GM12874 (cell line): ENCODE measurements around the gene KLHL24.
A peak's percentile ranks its signal among the peaks of the same experiment; 100 is the strongest.

Experiments
- TF ChIP-seq, protein P1 (sequence below): IDR thresholded peaks from 2 replicates; pipeline ENCODE4 v1.5.1; 2011; ENCODE audit warnings: low read depth, mild to moderate bottlenecking, control low read depth, low read length, moderate library complexity; ENCODE audit not compliant: insufficient read depth

The KLHL24 gene, protein sequence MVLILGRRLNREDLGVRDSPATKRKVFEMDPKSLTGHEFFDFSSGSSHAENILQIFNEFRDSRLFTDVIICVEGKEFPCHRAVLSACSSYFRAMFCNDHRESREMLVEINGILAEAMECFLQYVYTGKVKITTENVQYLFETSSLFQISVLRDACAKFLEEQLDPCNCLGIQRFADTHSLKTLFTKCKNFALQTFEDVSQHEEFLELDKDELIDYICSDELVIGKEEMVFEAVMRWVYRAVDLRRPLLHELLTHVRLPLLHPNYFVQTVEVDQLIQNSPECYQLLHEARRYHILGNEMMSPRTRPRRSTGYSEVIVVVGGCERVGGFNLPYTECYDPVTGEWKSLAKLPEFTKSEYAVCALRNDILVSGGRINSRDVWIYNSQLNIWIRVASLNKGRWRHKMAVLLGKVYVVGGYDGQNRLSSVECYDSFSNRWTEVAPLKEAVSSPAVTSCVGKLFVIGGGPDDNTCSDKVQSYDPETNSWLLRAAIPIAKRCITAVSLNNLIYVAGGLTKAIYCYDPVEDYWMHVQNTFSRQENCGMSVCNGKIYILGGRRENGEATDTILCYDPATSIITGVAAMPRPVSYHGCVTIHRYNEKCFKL

DNA sequence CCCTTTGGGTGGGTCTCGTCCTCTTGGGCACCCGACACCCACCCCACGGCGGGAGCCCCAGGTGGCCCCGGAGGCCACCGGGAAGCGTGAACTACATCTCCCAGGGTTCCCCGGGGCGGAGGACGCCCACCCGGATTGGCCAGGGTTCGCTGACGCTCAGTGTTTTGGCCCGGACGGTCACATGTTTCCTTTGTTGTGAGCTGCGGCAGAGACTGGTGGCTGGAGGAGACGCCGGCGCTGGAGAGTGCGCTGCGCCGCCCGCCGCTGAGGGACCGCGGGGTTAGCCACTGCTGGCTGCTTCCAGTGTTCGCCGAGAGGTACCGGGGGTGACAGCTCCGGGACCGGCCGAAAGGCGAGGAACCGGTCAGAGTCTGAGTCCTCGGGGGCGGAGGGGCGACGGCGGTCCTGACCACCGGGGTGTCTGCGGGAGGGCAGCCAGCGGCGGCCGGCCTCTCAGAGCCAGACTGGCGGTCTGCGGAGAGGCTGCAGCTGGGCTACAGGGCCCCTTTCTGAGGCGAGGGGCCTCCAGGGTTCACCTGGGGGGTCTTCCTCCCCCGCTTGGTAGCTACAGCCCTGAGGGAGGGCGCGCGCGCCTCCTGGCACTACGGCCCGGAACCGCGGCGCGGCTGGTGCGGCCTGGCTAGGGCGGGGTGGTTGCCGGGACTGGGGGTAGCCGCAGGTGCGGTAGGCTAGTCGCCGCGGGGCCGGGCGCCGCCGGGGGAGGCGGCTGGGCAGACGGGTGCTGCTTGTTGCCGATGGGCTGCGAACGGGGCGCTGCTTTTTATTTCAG is at the start of gene KLHL24:
Gene KLHL24, plus strand, starts transcription at position 193 of the 790 bp plus-strand sequence. CDS start 14,734 bp downstream, outside the sequence.
- TF ChIP-seq, protein P1, sequence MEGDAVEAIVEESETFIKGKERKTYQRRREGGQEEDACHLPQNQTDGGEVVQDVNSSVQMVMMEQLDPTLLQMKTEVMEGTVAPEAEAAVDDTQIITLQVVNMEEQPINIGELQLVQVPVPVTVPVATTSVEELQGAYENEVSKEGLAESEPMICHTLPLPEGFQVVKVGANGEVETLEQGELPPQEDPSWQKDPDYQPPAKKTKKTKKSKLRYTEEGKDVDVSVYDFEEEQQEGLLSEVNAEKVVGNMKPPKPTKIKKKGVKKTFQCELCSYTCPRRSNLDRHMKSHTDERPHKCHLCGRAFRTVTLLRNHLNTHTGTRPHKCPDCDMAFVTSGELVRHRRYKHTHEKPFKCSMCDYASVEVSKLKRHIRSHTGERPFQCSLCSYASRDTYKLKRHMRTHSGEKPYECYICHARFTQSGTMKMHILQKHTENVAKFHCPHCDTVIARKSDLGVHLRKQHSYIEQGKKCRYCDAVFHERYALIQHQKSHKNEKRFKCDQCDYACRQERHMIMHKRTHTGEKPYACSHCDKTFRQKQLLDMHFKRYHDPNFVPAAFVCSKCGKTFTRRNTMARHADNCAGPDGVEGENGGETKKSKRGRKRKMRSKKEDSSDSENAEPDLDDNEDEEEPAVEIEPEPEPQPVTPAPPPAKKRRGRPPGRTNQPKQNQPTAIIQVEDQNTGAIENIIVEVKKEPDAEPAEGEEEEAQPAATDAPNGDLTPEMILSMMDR: no peak

DNA sequence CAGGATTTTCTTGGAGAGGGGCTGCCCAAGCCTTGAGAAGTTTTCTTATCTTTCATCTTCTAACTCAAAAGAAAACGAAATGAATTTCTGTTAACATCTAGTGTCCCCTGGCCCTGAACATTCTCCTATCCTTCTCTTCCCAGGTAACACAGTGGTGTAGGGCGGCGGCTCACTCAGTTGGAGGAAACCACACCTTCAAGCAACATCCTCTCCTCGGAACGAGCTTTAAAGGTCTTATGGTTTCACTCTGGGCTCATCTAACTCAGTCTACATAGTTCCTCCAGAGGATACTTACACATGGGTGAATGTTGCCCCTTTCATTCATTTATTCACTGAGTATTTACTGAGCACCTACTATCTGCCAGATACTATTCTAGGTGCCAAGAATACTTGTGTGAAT is 48.9 kb upstream of the KLHL24 start:
- TF ChIP-seq, protein P1: no peak

DNA sequence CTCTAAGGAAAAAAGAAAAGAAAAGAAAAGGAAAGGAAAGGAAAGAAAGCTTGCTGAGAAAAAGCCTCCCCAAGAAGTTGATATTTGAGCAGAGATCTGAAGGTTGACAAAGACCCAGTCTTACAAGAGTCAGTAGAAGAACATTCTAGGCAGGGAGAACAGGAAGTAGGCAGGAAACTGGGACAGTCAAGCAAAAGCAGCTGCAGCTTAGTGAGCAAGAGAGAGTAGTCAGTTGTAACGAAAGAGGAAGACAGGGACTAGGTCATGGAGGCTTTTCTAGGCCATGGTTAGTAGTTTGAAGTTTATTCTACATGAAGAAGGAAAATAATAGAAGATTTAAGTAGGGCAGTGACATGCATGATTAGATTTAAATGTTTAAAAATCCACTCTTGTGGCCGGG is 48.1 kb upstream of the KLHL24 start:
- TF ChIP-seq, protein P1: no peak

DNA sequence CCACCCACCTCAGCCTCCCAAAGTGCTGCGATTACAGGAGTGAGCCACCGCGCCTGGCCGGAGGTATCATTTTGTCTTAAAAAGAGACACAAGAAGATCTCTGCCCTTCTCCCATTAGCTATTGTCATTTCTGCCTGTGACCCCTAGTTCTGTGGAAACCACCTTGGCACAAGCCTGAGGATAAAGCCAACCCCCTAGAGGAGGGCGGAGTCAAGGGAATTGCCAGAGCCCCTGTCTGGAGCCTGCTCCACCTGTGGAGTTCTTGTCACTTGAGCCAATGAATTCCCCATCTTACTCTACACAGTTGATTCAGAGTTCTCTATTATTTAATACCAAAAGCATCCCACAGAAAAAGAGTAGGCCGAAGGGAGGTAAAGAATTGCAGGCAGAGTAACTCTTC is 45.0 kb upstream of the KLHL24 start:
- TF ChIP-seq, protein P1: no peak

DNA sequence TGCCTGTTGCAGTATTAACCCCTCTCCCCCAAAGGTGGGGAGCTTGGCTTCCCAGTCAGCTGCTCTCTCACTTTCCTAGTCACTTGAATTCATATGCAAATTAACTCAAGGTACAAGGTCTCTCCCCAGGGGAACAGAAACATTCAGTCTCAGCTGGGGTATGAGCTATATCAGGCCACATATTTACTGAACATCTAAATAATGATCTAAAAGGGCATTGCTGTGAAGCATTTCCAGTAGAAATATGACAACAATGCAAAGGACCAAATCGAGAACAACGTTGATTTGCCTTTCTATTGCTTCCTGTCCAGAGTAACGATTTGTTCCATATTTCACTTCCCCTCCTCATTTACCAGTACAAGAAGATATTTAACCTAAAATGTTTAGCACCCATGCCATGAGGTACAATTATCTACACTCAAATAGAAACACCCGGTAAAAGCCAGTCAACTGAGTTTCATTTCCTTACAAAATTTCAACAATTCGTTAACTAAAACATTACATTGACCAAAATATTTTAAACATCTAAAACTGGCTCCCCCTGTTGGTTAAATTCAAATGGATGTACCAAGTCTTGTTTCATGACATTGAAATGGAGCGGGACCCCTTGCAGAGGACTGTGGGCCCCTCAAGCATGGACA is 43.4 kb upstream of the KLHL24 start:
- TF ChIP-seq, protein P1: peak; percentile 27; the same call in 1 of the 2 replicates

DNA sequence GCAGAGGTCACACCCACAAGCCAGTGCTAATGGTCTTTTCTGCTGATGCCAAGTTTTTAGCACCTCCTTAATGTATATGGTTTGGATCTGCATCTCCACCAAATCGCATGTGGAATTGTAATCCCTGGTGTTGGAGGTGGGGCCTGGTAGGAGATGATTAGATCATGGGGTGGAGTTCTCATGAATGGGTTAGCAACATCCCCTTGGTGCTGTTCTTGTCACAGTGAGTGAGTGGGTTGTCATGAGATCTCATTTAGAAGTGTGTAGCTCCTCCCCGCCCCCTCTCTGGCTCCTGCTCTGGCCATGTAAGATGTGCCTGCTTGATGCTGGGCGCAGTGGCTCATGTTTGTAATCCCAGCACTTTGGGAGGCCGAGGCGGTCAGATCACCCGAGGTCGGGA is 42.6 kb upstream of the KLHL24 start:
- TF ChIP-seq, protein P1: no peak

DNA sequence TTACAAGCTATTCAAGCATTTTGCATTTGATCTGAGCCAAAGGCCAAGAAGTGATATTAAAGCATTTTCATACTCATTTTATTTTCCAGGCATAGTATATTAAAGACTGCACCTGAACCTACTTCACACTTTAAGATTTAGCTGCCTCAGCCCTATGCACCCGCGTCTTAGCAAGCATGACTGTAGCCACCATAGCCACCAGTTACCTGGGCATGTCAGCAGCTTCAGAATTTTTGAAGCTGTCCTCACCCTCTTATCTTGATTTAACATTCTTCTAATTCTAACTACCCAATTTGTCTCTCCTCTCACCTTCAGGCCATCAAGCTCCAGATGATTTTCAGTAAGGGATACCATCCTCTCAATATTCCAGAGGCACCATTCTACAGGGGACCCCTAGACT is 40.8 kb upstream of the KLHL24 start:
- TF ChIP-seq, protein P1: no peak
